MM.1S (cell line): ENCODE data around the gene GRIK3.

ENCODE experiments used
- EZH2 ChIP-seq: fragments of 300-600 bp; sonication (generic); optimal IDR thresholded peaks from 2 replicates; pipeline ENCODE3; 2017; ENCODE audit warnings: low read depth, mild to moderate bottlenecking, antibody characterized with exemption, low read length, mixed read lengths
- TF ChIP-seq, protein P1 (sequence below): fragments of 300-600 bp; sonication (generic); IDR thresholded peaks from 2 replicates; pipeline ENCODE4 v1.5.1; 2016; ENCODE audit warnings: antibody characterized with exemption, low read length, mixed read lengths

DNA sequence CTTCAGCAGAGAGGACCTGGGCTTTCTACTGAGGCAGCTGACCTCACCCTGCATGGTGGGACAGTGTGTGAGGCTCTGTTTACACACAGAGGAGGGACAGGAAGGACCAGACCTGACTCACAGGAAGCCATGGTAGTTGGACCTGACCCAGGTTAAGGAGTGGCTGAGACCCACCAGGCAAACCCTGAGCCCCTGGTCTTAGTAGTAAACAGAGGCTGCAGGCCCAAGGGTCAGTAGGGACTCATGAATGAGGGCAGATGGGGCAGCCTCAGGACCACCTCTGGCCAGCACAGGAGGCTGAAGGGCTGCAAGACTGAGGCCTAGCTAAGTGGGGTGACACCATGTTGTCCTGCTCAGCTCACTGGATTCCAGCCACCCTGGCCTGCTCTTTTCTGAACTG, 273.2 kb downstream of the GRIK3 start:
- TF ChIP-seq, protein P1, sequence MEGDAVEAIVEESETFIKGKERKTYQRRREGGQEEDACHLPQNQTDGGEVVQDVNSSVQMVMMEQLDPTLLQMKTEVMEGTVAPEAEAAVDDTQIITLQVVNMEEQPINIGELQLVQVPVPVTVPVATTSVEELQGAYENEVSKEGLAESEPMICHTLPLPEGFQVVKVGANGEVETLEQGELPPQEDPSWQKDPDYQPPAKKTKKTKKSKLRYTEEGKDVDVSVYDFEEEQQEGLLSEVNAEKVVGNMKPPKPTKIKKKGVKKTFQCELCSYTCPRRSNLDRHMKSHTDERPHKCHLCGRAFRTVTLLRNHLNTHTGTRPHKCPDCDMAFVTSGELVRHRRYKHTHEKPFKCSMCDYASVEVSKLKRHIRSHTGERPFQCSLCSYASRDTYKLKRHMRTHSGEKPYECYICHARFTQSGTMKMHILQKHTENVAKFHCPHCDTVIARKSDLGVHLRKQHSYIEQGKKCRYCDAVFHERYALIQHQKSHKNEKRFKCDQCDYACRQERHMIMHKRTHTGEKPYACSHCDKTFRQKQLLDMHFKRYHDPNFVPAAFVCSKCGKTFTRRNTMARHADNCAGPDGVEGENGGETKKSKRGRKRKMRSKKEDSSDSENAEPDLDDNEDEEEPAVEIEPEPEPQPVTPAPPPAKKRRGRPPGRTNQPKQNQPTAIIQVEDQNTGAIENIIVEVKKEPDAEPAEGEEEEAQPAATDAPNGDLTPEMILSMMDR, result no peak
- no peak for TF ChIP-seq EZH2
